ENCODE measurements around the gene ATXN7L1. TPM values are rescaled to one million over a fixed set of nuclear protein-coding genes. Genes with fewer than 3 reads are reported as not detected.

ATXN7L1 gene
- total RNA-seq, 1 experiment from 2014 or later: 24.3 TPM

GRCh38 chr7:105707967-105708762, 168.2 kb downstream of the ATXN7L1 start:
- H4K20me1 ChIP-seq (ENCODE audit: control insufficient read depth, insufficient read depth, insufficient read length): no peaks in the 10 kb centered on the region
- H2BK120ac ChIP-seq (ENCODE audit: low read depth, low read length, poor library complexity, severe bottlenecking): no peak overlapping the region
- H4K5ac ChIP-seq (ENCODE audit: insufficient read length, low read depth, low read length): no peak overlapping the region
- peaks cover 8% of the 10 kb centered on the region for H3K27me3 Mint-ChIP-seq (ENCODE audit: low read depth)
- peaks cover 23% of the 10 kb centered on the region for H3K9me3 ChIP-seq (ENCODE audit: control insufficient read depth, low read depth, low read length)
- H3K23me2 ChIP-seq (ENCODE audit: insufficient read length, low read depth, low read length, poor library complexity, severe bottlenecking): no peaks in the 10 kb centered on the region
- H3K18ac ChIP-seq (ENCODE audit: insufficient read length, low read depth, low read length): no peak overlapping the region
- H4K8ac ChIP-seq (replicated peaks; ENCODE audit: insufficient read length, low read depth, low read length): no peak overlapping the region
- H2BK5ac ChIP-seq (ENCODE audit: insufficient read length, low read length): no peak overlapping the region
- H4K91ac ChIP-seq (ENCODE audit: insufficient read length, low read depth, low read length): no peak overlapping the region
- H3K9ac ChIP-seq (ENCODE audit: extremely low read depth, insufficient read length, low read length): no peak overlapping the region
- no peak overlapping the region for H2BK15ac ChIP-seq (ENCODE audit: low read depth, low read length)
- H3K4me1 ChIP-seq (ENCODE audit: insufficient read depth, low read length): no peaks in the 10 kb centered on the region; the same call in 1 of the 2 replicates
- DNase-seq: no peak
- H2BK20ac ChIP-seq (ENCODE audit: low read depth, low read length, poor library complexity, severe bottlenecking): no peak overlapping the region
- WGBS (ENCODE audit: extremely low coverage, insufficient read length, low lambda C conversion rate): no CpG with 5 or more reads among the region's 9 CpGs
- no peak overlapping the region for H3K56ac ChIP-seq (ENCODE audit: insufficient read length, low read depth, low read length)
- H3K23ac ChIP-seq (ENCODE audit: insufficient read length, low read depth, low read length): no peak overlapping the region
- no peak overlapping the region for H2AK5ac ChIP-seq (ENCODE audit: insufficient read length, low read length)
- H2BK12ac ChIP-seq (ENCODE audit: insufficient read length, low read depth, low read length): no peak overlapping the region
- no peak for TF ChIP-seq CTCF (conservative IDR thresholded peaks at IDR 0.05)
- H3K4me2 ChIP-seq (ENCODE audit: insufficient read depth, insufficient read length, low read length): no peak overlapping the region
- H2AFZ ChIP-seq (ENCODE audit: low read length): no peak overlapping the region
- no peaks in the 10 kb centered on the region for H3K79me2 ChIP-seq (ENCODE audit: insufficient read depth, low read length)
- peaks cover 11 to 25% of the 10 kb centered on the region in 2 experiments for H3K4me1 Mint-ChIP-seq
- no peaks in the 10 kb centered on the region for H3K79me1 ChIP-seq (ENCODE audit: insufficient read depth, low read depth, low read length, poor library complexity, severe bottlenecking)
- no peak overlapping the region for H3K27ac Mint-ChIP-seq
- no peak overlapping the region for H3K4me3 Mint-ChIP-seq
- peaks cover 43 to 50% (median 43%) of the 10 kb centered on the region in 3 experiments for H3K36me3 Mint-ChIP-seq (ENCODE audit: insufficient read depth in 1 of 3, low read depth in 3 of 3)
- H3K27ac ChIP-seq (ENCODE audit: insufficient read length, low read depth, low read length): no peak overlapping the region
- peaks cover 32 to 39% of the 10 kb centered on the region in 2 experiments for H3K9me3 Mint-ChIP-seq
- H3K14ac ChIP-seq (ENCODE audit: insufficient read depth, low read length): no peak overlapping the region
- H3K27me3 ChIP-seq (ENCODE audit: insufficient read depth, low read length): no peaks in the 10 kb centered on the region
- no peak overlapping the region for H3T11ph ChIP-seq (ENCODE audit: low read length)
- no peak overlapping the region for H3K4ac ChIP-seq (ENCODE audit: low read depth, low read length)
